Thoracic aorta (tissue), 2 donors: ENCODE results near the gene PPP1R7. TPM values are rescaled to one million over a fixed set of nuclear protein-coding genes. Genes with fewer than 3 reads are reported as not detected.

Experiments
- ATAC-seq: fragments of 150-250 bp; one replicate; pipeline ENCODE4 v1.8.0; 2017; ENCODE audit warnings: low read depth; ENCODE audit not compliant: insufficient number of reproducible peaks, low FRiP score
- DNase-seq: peaks from one replicate; pipeline ENCODE4 v3.0.0-alpha.2; 2020; ENCODE audit warnings: low spot score
- H3K27ac ChIP-seq, 2 donors: fragments of 200-600 bp; sonication (generic); 1 replicate in 1 of 2; 2 replicates in 1 of 2; pipeline ENCODE4 v1.5.1; 2016; ENCODE audit warnings: mild to moderate bottlenecking in 2 of 2, moderate library complexity in 2 of 2
- H3K27me3 ChIP-seq: fragments of 200-600 bp; sonication (generic); replicated peaks from 2 replicates; pipeline ENCODE4 v1.6.0; 2016; ENCODE audit warnings: mild to moderate bottlenecking; ENCODE audit not compliant: insufficient read depth
- H3K36me3 ChIP-seq: fragments of 200-600 bp; sonication (generic); one replicate; pipeline ENCODE4 v1.5.1; 2016
- H3K4me1 ChIP-seq, 2 donors: fragments of 200-600 bp; sonication (generic); 1 replicate in 1 of 2; 2 replicates in 1 of 2; pipeline versions ENCODE4 v1.5.1 to v1.6.0; 2016; ENCODE audit warnings: low read depth in 2 of 2, mild to moderate bottlenecking in 1 of 2; ENCODE audit not compliant: control insufficient read depth in 1 of 2
- H3K4me3 ChIP-seq: fragments of 200-600 bp; sonication (generic); 2 replicates; pipeline ENCODE4 v1.5.1; 2016; ENCODE audit warnings: mild to moderate bottlenecking
- H3K9me3 ChIP-seq: fragments of 200-600 bp; sonication (generic); 2 replicates; pipeline ENCODE4 v1.5.1; 2016
- CTCF ChIP-seq: fragments of 200-600 bp; sonication (generic); IDR thresholded peaks from one replicate; pipeline ENCODE4 v1.5.1; 2019; ENCODE audit warnings: antibody characterized with exemption
- total RNA-seq, 2 donors: library from RNA; depleted of rRNA; stranded (reverse); fragments of >200 nt; gene quantifications; one replicate each; pipeline versions ENCODE4 v1.1.0 to v1.2.3, GENCODE V29; 2016

PPP1R7 gene
- total RNA-seq, 2 donors from 2014 or later, result 28.9 to 40.3 TPM

DNA sequence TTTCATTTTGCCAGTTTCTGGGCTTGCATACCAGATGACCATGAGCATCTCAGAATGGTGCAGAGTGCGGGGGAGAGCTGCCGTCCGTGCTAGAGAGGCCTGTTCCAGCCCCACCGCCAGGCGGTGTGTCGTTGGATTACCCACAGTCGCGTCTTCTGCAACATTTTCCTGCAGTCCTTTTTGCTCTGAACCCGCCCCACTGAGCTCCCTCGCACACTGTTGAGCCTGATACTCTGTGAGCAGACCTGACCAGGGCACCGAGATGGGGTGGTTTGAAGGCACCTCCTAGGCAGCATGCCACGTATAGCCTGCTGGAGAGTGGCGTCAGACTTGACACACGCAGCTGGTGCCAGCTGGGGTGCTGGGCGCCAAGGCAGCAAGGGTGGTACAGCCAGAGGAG lies 18.1 kb downstream of the PPP1R7 start:
- peaks cover 47% of the 10 kb centered on the region for H3K36me3 ChIP-seq
- H3K27ac ChIP-seq, result no peak overlapping the region
- DNase-seq (no peak), ATAC-seq (no peak)
- H3K4me3 ChIP-seq, result no peak overlapping the region
- H3K27me3 ChIP-seq, result no peaks in the 10 kb centered on the region
- peaks cover 13% of the 10 kb centered on the region for H3K9me3 ChIP-seq
- no peaks in the 10 kb centered on the region for H3K4me1 ChIP-seq
- no peak for TF ChIP-seq CTCF

DNA sequence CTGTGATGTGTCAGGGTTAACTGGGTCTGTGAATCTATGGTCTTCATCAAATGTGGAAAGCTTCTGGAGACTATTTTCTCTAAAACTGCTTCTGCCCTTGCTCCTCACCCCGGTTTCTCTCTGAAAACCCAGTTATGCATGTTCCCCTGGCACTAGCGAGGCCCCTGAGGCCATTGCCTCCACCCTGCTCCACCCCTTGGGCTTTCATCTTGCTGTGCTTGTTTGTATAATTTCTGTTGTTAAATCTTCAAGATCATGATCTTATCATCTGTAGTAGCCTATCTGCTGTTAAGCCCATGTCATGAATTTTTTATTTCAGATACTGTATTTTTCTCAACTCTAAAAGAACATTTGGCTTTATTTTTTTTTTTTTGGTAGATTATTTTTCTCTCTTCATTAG lies 23.3 kb downstream of the PPP1R7 start:
- Histone ChIP-seq H3K27ac (no peak overlapping the region), H3K27me3 (no peaks in the 10 kb centered on the region), H3K4me1 (no peaks in the 10 kb centered on the region), H3K9me3 (peaks cover 13% of the 10 kb centered on the region), H3K36me3 (peaks cover 41% of the 10 kb centered on the region), H3K4me3 (no peak overlapping the region)
- DNase-seq (no peak), ATAC-seq (no peak)
- no peak for TF ChIP-seq CTCF

DNA sequence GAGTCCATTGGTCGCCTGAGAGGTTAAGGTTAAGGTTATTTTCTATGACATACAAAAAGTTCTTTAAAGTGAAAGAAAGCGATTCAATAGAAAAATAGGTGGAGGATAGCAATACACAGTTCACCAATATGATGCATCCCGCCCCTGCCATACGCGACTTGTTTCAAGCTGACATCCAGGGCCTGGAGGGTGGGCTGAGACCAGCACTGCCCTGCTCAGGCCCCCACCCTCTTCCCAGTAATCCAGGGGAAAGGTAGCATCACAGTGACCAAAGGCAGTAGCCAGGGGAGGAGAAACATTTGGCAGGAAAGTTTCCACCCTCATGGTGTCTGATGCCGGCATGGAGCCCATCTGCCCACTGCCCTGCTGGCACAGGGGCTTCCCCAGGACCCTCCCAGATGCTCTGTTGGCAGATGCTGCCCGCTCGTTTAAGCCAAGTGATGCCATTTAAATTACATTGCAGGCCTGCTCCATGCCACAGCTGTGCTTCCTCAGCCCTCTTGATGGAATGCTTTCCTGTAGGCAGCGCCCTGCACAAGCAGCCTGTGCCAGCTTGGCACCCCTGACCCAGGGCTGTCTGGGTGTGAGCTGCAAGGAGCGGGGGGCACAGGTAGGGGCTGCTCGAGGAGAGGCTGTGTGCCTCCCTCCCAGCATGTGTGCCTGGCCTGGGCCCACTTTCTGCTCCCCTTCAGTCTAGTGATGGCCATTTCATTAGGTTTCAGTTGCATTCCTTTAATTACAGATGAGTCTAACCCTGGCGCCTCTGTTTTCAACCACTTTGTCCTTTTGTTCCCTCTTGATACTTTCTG lies 27.5 kb downstream of the PPP1R7 start:
- Histone ChIP-seq H3K4me3 (no peak overlapping the region), H3K36me3 (peaks cover 21% of the 10 kb centered on the region)
- DNase-seq, result no peak

GRCh38 chr2:241178961-241179360 lies 28.7 kb downstream of the PPP1R7 start:
- no peak for TF ChIP-seq CTCF
- Histone ChIP-seq H3K4me1 (no peaks in the 10 kb centered on the region), H3K27me3 (no peaks in the 10 kb centered on the region), H3K9me3 (no peaks in the 10 kb centered on the region), H3K4me3 (no peak overlapping the region), H3K36me3 (peaks cover 25% of the 10 kb centered on the region), H3K27ac (no peak overlapping the region)
- ATAC-seq (no peak), DNase-seq (no peak)

More for the DNA sequence above, 27.5 kb downstream of the PPP1R7 start:
- Histone ChIP-seq H3K4me1 (no peaks in the 10 kb centered on the region), H3K9me3 (no peaks in the 10 kb centered on the region), H3K27ac (no peak overlapping the region), H3K27me3 (no peaks in the 10 kb centered on the region)
- ATAC-seq, result no peak
- no peak for TF ChIP-seq CTCF

GRCh38 chr2:241179899-241180298 lies 29.6 kb downstream of the PPP1R7 start:
- Histone ChIP-seq H3K9me3 (no peaks in the 10 kb centered on the region), H3K4me1 (no peaks in the 10 kb centered on the region), H3K36me3 (peaks cover 25% of the 10 kb centered on the region), H3K4me3 (no peak overlapping the region), H3K27ac (no peak overlapping the region), H3K27me3 (no peaks in the 10 kb centered on the region)
- no peak for DNase-seq
- ATAC-seq, result no peak
- TF ChIP-seq CTCF, result no peak
